Activated gamma-delta T cell treated with Interleukin-2 at 50 U/mL for 16 hours (primary cell): Measurements from ENCODE around the gene BCL3.

Source experiments
- DNase-seq: peaks from one replicate; pipeline ENCODE4 v3.0.0-alpha.2; 2020

BCL3 gene

DNA sequence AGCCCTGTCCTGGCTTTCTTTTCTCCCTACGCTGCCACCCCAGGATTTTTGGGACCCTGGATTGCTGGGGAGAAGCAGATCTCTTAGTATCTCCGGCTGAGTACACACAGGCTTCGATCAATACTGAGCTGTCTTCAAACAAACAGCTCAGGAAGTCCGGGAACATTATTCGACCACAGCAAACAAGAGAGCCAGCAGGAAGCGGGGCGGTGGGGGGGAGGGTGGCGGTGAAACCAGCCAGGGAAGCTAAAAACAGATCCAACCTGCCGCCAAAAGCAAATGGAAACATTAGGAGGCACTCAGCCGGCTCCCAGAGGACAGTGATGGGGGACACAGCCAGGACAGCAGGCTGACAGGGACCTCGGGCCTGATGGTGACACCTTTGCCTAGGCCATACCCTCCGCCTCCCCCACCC lies 48.2 kb downstream of the BCL3 start:
- no peak for DNase-seq

DNA sequence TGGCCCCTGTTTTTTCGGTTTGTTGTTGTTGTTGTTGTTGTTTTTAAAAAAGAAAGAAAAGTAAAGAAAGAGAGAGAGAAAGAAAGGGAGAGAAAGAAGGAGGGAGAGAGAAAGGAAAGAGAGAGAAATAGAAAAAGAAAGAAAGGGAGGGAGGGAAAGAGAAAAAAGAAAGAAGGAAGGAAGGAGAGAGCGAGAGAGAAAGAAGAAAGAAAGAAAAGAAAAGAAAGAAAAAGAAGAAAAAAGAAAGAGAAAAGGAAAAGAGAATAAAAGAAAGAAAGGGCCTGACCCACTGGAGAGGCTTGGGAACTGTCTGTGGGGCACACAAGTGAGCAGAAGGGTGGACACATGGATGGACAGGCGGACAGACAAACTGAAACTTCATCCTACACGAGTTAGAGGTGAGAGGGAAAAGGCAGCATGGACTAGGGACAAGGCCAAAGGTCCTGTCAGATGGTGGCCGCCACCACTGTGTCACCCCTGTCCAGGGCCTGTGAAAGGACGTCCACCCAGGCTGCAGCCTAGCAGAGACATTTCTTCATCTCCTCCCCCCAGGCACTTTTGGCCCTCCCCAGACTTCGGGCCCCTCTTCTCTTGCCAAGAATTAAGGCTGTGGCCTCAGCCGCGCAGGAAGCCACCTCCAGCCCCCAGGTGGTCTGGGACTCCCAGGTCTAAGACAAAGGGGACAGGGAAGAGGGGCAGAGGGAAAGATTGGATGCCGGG lies 51.3 kb downstream of the BCL3 start:
- DNase-seq: no peak

DNA sequence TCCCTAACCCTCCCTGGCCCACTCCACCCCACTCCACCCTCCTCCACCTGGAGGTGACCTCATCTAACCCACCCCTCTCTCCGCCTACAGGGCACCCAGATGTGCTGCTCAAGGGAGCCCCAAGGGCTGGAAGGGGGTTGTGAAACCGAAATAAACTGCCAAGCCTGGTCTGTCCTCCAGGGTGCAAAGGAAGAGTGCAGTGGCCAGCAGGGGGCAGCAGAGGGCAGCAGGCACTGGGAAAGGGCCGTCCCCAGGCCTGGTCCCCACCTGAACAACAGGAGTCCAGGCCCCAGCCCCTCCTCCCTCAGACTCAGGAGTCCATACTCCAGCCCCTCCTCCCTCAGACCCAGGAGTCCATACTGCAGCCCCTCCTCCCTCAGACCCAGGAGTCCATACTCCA lies 52.0 kb downstream of the BCL3 start:
- peak; percentile 80 for DNase-seq

DNA sequence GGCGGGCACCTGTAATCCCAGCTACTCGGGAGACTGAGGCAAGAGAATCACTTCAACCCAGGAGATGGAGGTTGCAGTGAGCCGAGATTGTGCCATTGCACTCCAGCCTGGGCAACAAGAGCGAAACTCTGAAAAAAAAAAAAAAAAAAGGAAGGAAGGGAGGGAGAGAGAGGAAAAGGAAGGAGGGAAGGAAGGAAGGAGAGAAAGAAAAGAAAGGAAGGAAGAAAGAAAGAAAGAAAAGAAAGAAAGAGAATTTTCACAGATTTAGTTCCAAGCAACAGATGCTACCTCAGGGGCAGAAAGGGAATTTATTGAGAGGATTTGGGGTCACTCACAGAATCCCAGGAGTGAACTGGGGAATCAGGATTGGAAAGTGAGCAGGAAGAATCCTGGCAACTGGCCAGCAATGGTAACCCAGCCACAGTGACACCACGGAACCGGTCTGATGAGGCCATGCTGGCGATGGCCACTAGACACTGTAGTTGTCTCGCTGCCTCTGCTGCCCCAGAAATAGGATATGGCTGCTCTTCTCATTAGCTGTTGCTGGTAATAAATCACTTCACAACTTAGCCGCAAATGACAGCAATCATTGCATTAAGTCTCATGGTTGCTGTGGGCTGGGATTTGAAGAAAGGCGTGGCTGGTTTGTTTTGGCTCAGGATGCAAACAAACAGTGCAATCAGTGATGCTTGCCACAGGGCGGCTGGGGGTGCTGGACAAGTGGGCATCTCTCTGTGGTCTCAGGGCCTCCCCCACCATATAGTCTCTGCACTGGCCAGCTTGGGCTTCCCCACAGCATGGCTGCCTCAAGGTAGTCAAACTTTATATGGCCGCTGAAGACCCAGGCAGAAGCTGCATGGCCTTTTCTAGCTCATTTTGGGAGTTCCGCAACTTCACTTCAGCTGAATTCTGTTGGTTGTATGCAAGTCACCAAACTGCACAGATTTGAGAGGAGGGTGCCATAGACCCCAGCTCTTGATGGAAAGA lies 55.2 kb downstream of the BCL3 start:
- DNase-seq: no peak

DNA sequence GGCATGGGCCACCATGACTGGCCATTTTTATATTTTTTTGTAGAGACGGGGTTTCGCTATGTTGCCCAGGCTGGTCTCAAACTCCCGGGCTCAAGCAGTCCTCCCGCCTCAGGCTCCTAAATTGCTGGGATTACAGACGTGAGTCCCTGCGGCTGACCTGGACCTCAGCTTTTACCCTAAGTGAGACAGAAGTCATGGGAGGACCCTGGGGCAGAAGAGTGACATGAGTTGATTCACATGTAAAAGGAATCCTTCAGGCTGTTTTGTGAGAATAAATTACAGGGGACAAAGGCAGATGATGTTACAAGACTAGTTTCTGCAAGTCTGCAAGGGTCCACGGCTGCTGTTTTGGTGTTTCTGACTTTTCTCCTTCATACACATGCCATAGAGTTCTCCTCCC lies 57.8 kb downstream of the BCL3 start:
- DNase-seq: no peak

DNA sequence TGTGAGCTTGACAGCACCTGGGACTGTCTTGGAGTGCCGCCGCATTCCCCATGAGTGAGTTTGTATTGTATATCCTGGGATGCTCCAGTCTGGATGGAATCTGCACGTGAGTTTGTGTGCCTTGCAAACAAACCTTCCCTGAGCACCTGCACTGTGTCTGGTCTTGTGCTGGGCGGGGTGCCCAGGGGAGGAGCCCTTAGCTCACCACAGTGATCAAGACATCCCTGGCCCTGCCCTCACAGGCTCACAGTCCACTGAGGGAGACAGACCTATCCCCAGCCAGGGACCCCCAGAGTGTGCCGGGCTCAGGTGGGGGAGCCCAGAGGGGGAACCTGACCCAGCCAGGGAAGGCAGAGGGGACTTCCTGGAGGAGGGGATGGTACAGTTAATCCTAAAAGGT lies 58.7 kb downstream of the BCL3 start:
- no peak for DNase-seq

DNA sequence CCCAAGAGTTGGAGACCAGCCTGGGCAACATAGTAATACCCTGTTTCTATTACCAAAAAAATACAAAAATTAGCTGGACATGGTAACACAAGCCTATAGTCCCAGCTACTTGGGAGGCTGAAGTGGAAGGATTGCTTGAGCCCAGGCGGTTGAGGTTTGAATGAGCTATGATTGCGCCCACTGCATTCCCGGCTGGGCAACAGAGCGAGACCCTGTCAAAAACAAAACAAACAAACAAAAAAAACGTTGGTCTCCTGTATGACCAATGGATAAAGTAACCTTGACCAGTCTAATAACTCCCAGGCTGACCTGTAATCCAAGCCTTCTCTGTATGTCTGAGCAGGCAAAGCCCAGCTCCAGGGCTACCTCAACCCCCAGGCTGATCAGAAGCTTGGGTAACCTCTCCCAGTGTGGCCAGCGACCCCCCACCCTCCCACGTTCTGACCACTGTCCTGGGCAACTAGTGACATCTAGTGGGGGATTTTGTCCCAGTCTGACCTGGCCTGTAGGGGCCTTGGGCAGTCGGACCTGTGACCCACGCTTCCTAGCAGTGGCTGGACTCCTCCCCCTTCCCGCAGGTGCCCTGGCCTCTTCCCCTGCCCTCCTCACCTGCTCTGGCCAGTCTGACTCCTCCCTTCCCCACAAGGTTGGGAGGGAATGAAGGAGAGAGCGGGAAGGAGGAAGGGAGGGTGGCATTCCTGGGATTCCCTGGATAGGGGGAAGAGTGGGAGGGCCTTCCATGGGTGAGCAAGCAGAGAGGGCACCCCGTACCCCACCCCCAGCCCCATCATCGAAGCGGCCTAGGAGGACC lies 59.3 kb downstream of the BCL3 start:
- DNase-seq: no peak

DNA sequence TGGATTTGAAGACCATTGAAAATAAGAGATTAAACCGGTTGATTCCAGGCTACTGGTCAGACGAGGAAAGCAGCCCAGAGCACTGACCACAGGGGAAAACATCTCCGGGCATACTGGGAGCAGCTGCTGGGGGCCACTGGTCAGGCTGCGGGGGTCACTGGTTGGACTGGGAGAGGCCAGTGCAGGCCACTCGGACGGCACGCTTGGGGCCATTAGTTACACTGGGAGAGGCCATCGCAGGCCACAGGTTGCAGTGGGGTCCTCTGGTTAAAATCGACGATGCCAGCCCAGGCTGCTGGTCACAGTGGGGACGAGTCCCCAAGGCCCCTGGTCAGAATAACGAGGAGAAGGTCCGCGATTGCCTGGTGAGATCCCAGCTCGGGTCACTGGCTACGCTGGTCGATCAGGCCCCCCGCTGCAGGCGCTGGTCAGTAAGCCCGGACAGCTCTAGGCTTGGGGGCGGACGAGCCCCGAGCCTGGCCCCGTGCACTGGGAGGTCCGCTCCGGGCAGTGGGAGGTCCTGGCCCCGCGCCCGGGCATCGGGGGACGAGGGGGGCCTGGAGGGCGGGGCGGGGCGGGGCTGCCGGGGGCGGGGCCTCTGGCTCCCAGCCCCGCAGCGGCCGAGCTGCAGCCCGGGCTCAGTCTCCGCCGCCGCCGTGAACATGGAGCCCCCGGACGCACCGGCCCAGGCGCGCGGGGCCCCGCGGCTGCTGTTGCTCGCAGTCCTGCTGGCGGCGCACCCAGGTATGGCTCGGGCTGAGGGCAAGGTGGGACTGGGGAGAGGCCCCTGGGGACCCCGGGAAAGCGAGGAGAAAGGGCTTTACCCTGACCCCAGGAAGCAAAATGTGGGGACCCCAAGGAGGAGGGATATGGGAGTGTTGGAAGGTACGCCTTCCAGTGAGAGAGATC lies 60.2 kb downstream of the BCL3 start, which contains the start of gene BCAM:
Gene BCAM, plus strand, starts transcription at position 641 of the 909 bp plus-strand sequence. Its CDS starts 22 bp downstream, at position 663.
- no peak for DNase-seq
